K562 (cell line): ENCODE data around the gene ENPP6. TPM values are rescaled to one million over a fixed set of nuclear protein-coding genes. Genes with fewer than 3 reads are reported as not detected.

Experiments
- ATAC-seq: fragments of 200-7000 bp; cut with Tn5 transposase; 3 replicates; pipeline ENCODE4 v1.9.1; 2020; ENCODE audit warnings: moderate library complexity
- BruUV-seq: library from RNA; stranded (reverse); fragments of 400-500 nt; replicated peaks from 2 replicates; lab custom pipeline; 2021; lab: Mats Ljungman, UMichigan
- CTCF ChIA-PET: fragments of 300-600 bp; formaldehyde crosslinking; extraction: SDS; loops from one replicate; lab custom pipeline; 2021; ENCODE audit warnings: low intra/inter-chr PET ratio; lab: Yijun Ruan, JAX
- POLR2A ChIA-PET: fragments of 300-600, 350-650 bp; sonication (Branson Sonifier 250); formaldehyde crosslinking; extraction: SDS; loops from one replicate; lab custom pipeline; 2021; ENCODE audit warnings: antibody characterized with exemption, inconsistent platforms; lab: Yijun Ruan, JAX
- DNase-seq, 4 experiments: peaks; one replicate each; pipeline versions ENCODE4 v3.0.0 to v3.0.0-alpha.2; 2011 to 2018; ENCODE audit warnings: low spot score in 3 of 4, mixed read lengths in 3 of 4; ENCODE audit errors: extremely low read depth in 1 of 4
- FAIRE-seq: peaks from 2 replicates; lab custom pipeline; 2011; peaks lifted over from hg19 to GRCh38; lab: Jason Lieb, UNC
- H2AFZ ChIP-seq: 2 replicates; pipeline ENCODE4 v1.6.0; 2011; ENCODE audit warnings: low read depth, low read length, control low read depth, inconsistent platforms
- H3K27ac ChIP-seq: fragments of 200-600 bp; 3 replicates; pipeline ENCODE4 v1.8.0; 2011; ENCODE audit warnings: low read depth, mild to moderate bottlenecking, control low read depth, inconsistent platforms, low read length, moderate library complexity, mixed read lengths; ENCODE audit errors: extremely low read depth
- H3K27me3 ChIP-seq, 2 experiments: fragments of 300-600 bp in 1 of 2; 2 replicates in 1 of 2; 3 replicates in 1 of 2; pipeline versions ENCODE4 v1.6.0 to v1.8.0; 2011; ENCODE audit warnings: inconsistent platforms in 2 of 2, low read length in 2 of 2, mild to moderate bottlenecking in 1 of 2, mixed read lengths in 1 of 2, moderate library complexity in 1 of 2; ENCODE audit not compliant: control insufficient read depth in 2 of 2, insufficient read depth in 2 of 2
- H3K36me3 ChIP-seq: fragments of 300-600 bp; 3 replicates; pipeline ENCODE4 v1.8.0; 2011; ENCODE audit warnings: mild to moderate bottlenecking, low read length, inconsistent platforms; ENCODE audit not compliant: control insufficient read depth, insufficient read depth
- H3K4me1 ChIP-seq, 2 experiments: fragments of 200-600 bp in 1 of 2; replicated peaks in 1 of 2; 2 replicates in 1 of 2; 3 replicates in 1 of 2; pipeline versions ENCODE4 v1.5.1 to v1.8.0; 2011; ENCODE audit warnings: inconsistent platforms in 2 of 2, low read length in 2 of 2, mild to moderate bottlenecking in 1 of 2, mixed read lengths in 1 of 2, moderate library complexity in 1 of 2; ENCODE audit not compliant: control insufficient read depth in 2 of 2, insufficient read depth in 2 of 2
- H3K4me2 ChIP-seq: 2 replicates; pipeline ENCODE4 v1.6.1; 2011; ENCODE audit warnings: low read length, control low read depth, inconsistent platforms, mixed read lengths; ENCODE audit not compliant: insufficient read depth
- H3K4me3 ChIP-seq: fragments of 200-600 bp; sonication (generic), shearing (Covaris generic); 2 replicates; pipeline ENCODE4 v1.5.1; 2016; ENCODE audit warnings: control low read depth, inconsistent platforms
- H3K79me2 ChIP-seq: fragments of 200-600 bp; 3 replicates; pipeline ENCODE4 v1.8.0; 2011; ENCODE audit warnings: low read length, inconsistent platforms; ENCODE audit not compliant: control insufficient read depth, insufficient read depth
- H3K9ac ChIP-seq, 2 experiments: 2 replicates each; pipeline versions ENCODE4 v1.6.0 to v1.6.1; 2011; ENCODE audit warnings: low read depth in 2 of 2, low read length in 2 of 2, control low read depth in 1 of 2, inconsistent platforms in 1 of 2, mild to moderate bottlenecking in 1 of 2, mixed read lengths in 1 of 2; ENCODE audit not compliant: insufficient read depth in 1 of 2
- H3K9me1 ChIP-seq: one replicate; pipeline ENCODE4 v1.6.0; 2011; ENCODE audit warnings: inconsistent platforms, mild to moderate bottlenecking, low read length, moderate library complexity; ENCODE audit not compliant: control insufficient read depth, insufficient read depth
- H3K9me3 ChIP-seq: replicated peaks from 2 replicates; pipeline ENCODE4 v1.5.1; 2011; ENCODE audit warnings: low read depth, low read length, inconsistent platforms; ENCODE audit not compliant: control insufficient read depth, insufficient read depth
- H4K20me1 ChIP-seq: replicated peaks from 2 replicates; pipeline ENCODE4 v1.6.1; 2011; ENCODE audit warnings: low read length, inconsistent platforms, mixed read lengths; ENCODE audit not compliant: control insufficient read depth, insufficient read depth
- ARHGAP35 ChIP-seq: fragments of 450-650 bp; IDR thresholded peaks from 2 replicates; pipeline ENCODE4 v1.6.1; 2018; ENCODE audit not compliant: partially characterized antibody
- ARID2 ChIP-seq: fragments of 450-650 bp; IDR thresholded peaks from 2 replicates; pipeline ENCODE4 v1.6.1; 2017; ENCODE audit warnings: antibody characterized with exemption, mild to moderate bottlenecking
- KDM4B ChIP-seq, 2 experiments: fragments of 450-650 bp in 1 of 2; sonication (generic) in 1 of 2; IDR thresholded peaks; 2 replicates each; pipeline ENCODE4 v1.6.1; 2016 to 2017; ENCODE audit warnings: borderline replicate concordance in 2 of 2, antibody characterized with exemption in 1 of 2, low read depth in 1 of 2, mild to moderate bottlenecking in 1 of 2
- MAZ ChIP-seq, 2 experiments: fragments of 450-650 bp in 1 of 2; sonication (generic) in 1 of 2; formaldehyde crosslinking; IDR thresholded peaks in 1 of 2; conservative IDR thresholded peaks in 1 of 2; 2 replicates each; pipeline versions ENCODE4 v1.4.0 to v1.5.0; 2020; ENCODE audit warnings: mild to moderate bottlenecking in 1 of 2, missing genetic modification reagents in 1 of 2
- MXD1 ChIP-seq: fragments of 250-450 bp; sonication (Bioruptor Pico); IDR thresholded peaks from 2 replicates; pipeline ENCODE4 v1.8.0; 2021; ENCODE audit warnings: borderline replicate concordance, mild to moderate bottlenecking, moderate library complexity; ENCODE audit not compliant: poor library complexity, severe bottlenecking
- POU5F1 ChIP-seq: fragments of 150-350 bp; IDR thresholded peaks from 2 replicates; pipeline ENCODE4 v1.6.1; 2014; ENCODE audit warnings: borderline replicate concordance, low read length, low read depth, mild to moderate bottlenecking; ENCODE audit not compliant: partially characterized antibody
- PTBP1 ChIP-seq: fragments of 200-400 bp; formaldehyde crosslinking; IDR thresholded peaks from 2 replicates; pipeline ENCODE4 v1.6.1; 2017; ENCODE audit warnings: low read depth, low read length
- SMARCA4 ChIP-seq: fragments of 450-650 bp; IDR thresholded peaks from 2 replicates; pipeline ENCODE4 v1.6.1; 2016
- SREBF2 ChIP-seq: sonication (generic); formaldehyde crosslinking; IDR thresholded peaks from 2 replicates; pipeline ENCODE4 v1.4.0; 2020; ENCODE audit warnings: mild to moderate bottlenecking, missing genetic modification reagents
- TFAM ChIP-seq: fragments of 250-450 bp; sonication (Bioruptor Pico); conservative IDR thresholded peaks from 2 replicates; pipeline ENCODE4 v1.5.0; 2021; ENCODE audit warnings: mild to moderate bottlenecking, moderate library complexity
- YBX1 ChIP-seq: fragments of 450-650 bp; IDR thresholded peaks from 2 replicates; pipeline ENCODE4 v1.7.1; 2016; ENCODE audit warnings: mild to moderate bottlenecking
- ZBTB49 ChIP-seq: sonication (generic); formaldehyde crosslinking; IDR thresholded peaks from 2 replicates; pipeline ENCODE4 v1.8.0; 2022; ENCODE audit warnings: missing genetic modification reagents, mild to moderate bottlenecking, borderline replicate concordance
- ZFP36 ChIP-seq: fragments of 150-350 bp; IDR thresholded peaks from 2 replicates; pipeline ENCODE4 v1.6.1; 2018; ENCODE audit warnings: low read length, low read depth; ENCODE audit not compliant: partially characterized antibody
- ZNF316 ChIP-seq: fragments of 450-650 bp; IDR thresholded peaks from 2 replicates; pipeline ENCODE4 v1.6.1; 2016
- ZNF408 ChIP-seq: fragments of 250-450 bp; sonication (Bioruptor Pico); IDR thresholded peaks from 2 replicates; pipeline ENCODE4 v1.4.0; 2020; ENCODE audit warnings: low read depth, mild to moderate bottlenecking, moderate library complexity
- ZNF584 ChIP-seq: fragments of 200-800 bp; sonication (Bioruptor generic); IDR thresholded peaks from 2 replicates; pipeline ENCODE4 v1.6.1; 2016; ENCODE audit warnings: low read depth, mild to moderate bottlenecking, missing genetic modification characterization, missing compliant biosample characterization
- WGBS: fragments of 100-300 bp; shearing (Covaris generic); methylation state at CpG from one replicate; pipeline ENCODE4 v1.1.6; 2016; ENCODE audit warnings: low coverage, mixed read lengths; ENCODE audit not compliant: insufficient coverage; ENCODE audit errors: missing lambda C conversion rate; 5-methylcytosine and 5-hydroxymethylcytosine counted together
- in situ Hi-C: fragments of 300-500 bp; cut with MboI; formaldehyde crosslinking; loops from 4 replicates; pipeline ENCODE4 v1.15.0; 2018; ENCODE audit warnings: inconsistent platforms, mixed read lengths
- intact Hi-C: fragments of 100-400 bp; cut with micrococcal nuclease; formaldehyde crosslinking; loops from 2 replicates; pipeline ENCODE4 v1.14.2; 2022
- polyA plus RNA-seq, 8 experiments: library from polyadenylated mRNA; depleted of rRNA in 4 of 8; stranded (reverse) in 5 of 8; unstranded in 3 of 8; fragments of >200 nt; fragmentation: Nextera tagmentation in 2 of 8; fragmentation: Illumina TruSeq in 1 of 8; extraction: Ambion mirVana in 2 of 8; extraction: Trizol in 1 of 8; gene quantifications; 2 replicates each; pipeline versions ENCODE4 v1.2.1 to v1.2.3, GENCODE V29; 2011 to 2014; ENCODE audit warnings: inconsistent platforms in 1 of 8, missing spikeins in 1 of 8
- total RNA-seq, 7 experiments: library from RNA; depleted of rRNA in 6 of 7; stranded (reverse); fragments of >200 nt in 6 of 7; fragmentation: Illumina TruSeq in 2 of 7; extraction: Trizol in 2 of 7; gene quantifications; 2 replicates each; pipeline versions ENCODE4 v1.2.1 to v1.2.3, GENCODE V29; 2011 to 2021; ENCODE audit warnings: low replicate concordance in 1 of 7

ENPP6 gene
- total and polyA plus RNA-seq, 9 of the 15 experiments (the other 6 are each of a cell fraction or from before 2014, with no cell fraction given) = 0.29 TPM; not detected in 8

- H3K9ac ChIP-seq = no peak overlapping the region
- no peaks in the 10 kb centered on the region for H3K4me1 ChIP-seq
- no peak overlapping the region for H2AFZ ChIP-seq
- no peak for TF ChIP-seq PTBP1
- no peak for TF ChIP-seq ARID2
- no peak for TF ChIP-seq MXD1 (CRISPR knock-in tag)
- no peak for TF ChIP-seq KDM4B (IDR thresholded peaks at IDR 0.05; ENCODE audit: borderline replicate concordance in 2 of 2, low read depth in 1 of 2)
- TF ChIP-seq YBX1 = no peak
- TF ChIP-seq ARHGAP35 = no peak
- TF ChIP-seq ZBTB49 (CRISPR knock-in tag) = no peak
- TF ChIP-seq POU5F1 = no peak
- no peak for TF ChIP-seq SMARCA4
- TF ChIP-seq SREBF2 (CRISPR knock-in tag) = no peak
- TF ChIP-seq ZNF408 (CRISPR knock-in tag) = no peak
- no peak for TF ChIP-seq ZNF316
- TF ChIP-seq ZNF584 = no peak
- TF ChIP-seq MAZ (CRISPR knock-in tag; conservative IDR thresholded peaks at IDR 0.05 in 1 of 2, IDR thresholded peaks at IDR 0.05 in 1 of 2) = no peak
- no peak for TF ChIP-seq ZFP36
- no peak for TF ChIP-seq TFAM (CRISPR knock-in tag)
- ChIA-PET POLR2A (no interaction called here), CTCF (no interaction called here)
- FAIRE-seq (no peak), DNase-seq (no peak), ATAC-seq (no peak)
- H3K36me3 ChIP-seq = no peaks in the 10 kb centered on the region
- intact Hi-C loops (no loop called here), in situ Hi-C loops (no loop called here)
- H4K20me1 ChIP-seq = no peaks in the 10 kb centered on the region
- H3K9me1 ChIP-seq = no peaks in the 10 kb centered on the region
- BruUV-seq = no TSS peak
- no peaks in the 10 kb centered on the region for H3K79me2 ChIP-seq
- H3K4me2 ChIP-seq = no peak overlapping the region
- no peak overlapping the region for H3K4me3 ChIP-seq
- H3K27ac ChIP-seq = no peak overlapping the region
- H3K27me3 ChIP-seq = peaks cover 0 to 25% of the 10 kb centered on the region in 2 experiments; a peak in 4 of 5 replicates
- H3K9me3 ChIP-seq = no peaks in the 10 kb centered on the region
- 0% methylated on average over 7 of the region's 7 CpGs for WGBS
Observed at GRCh38 chr4:184061582-184061981, 156.1 kb downstream of the ENPP6 start.
